Measurements from ENCODE around the gene MARCHF2. TPM values are rescaled to one million over a fixed set of nuclear protein-coding genes. Genes with fewer than 3 reads are reported as not detected.
"Not testable (repeated sequence)": the region's sequence is repeated elsewhere in the genome, so short reads cannot be mapped to it uniquely, and the experiment has no call there.

The MARCHF2 gene
- polyA plus RNA-seq, 1 of the 3 experiments (the other 2 are of a cell fraction), result 57.2 TPM

DNA sequence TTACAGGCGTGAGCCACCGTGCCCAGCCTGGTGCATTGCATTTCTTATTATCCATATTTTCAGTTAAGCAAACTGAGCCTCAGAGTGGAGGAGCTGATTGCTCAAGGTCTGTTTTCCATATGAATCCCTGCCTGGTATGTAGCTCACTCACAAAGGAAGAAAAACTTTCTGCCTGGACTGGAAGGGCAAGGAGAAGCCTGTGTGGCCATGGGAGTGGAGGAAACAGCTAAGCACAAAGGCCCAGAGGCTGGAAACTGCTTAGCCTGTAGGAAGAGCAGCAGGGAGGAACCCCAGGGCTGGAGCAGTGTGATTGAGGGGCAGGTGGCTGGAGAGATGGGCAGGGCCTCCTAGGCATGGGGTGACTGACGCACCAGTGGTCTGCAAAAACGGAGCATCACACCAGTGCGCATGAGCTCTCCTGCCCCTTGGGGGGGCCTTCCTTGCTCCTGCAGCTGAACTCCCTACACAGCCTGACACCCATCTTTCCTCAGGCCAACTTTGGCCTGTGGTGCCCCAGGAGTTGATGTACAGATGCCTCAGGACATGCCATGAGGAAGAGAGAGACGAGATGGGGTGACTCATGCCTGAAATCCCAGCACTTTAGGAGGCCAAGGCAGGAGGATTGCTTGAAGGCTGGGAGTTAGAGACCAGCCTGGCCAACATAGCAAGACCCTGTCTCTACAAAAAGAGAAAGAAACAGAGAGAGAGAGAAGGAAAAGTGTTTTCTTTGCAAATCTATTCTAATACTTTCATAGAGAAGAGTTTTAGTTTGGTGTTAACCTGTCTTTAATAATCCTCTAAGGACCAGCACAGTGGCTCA, 28.8 kb downstream of the MARCHF2 start:
- Histone ChIP-seq H3F3A (replicated peaks; ENCODE audit: insufficient read depth) (peaks cover 22% of the 10 kb centered on the region), H3K27me3 (ENCODE audit: insufficient read depth) (no peaks in the 10 kb centered on the region), H4K20me1 (ENCODE audit: insufficient read depth) (peaks cover 15% of the 10 kb centered on the region), H3K79me2 (ENCODE audit: insufficient read depth) (peaks cover 28% of the 10 kb centered on the region), H3K4me1 (ENCODE audit: control insufficient read depth in 1 of 2, insufficient read depth in 2 of 2, low read depth in 1 of 2, low read length in 1 of 2) (peaks cover 8% of the 10 kb centered on the region in 2 experiments; a peak in 3 of 4 replicates), H2AFZ (ENCODE audit: low read depth) (no peak overlapping the region), H3K36me3 (replicated peaks in 1 of 2; ENCODE audit: control insufficient read depth in 1 of 2, insufficient read depth in 2 of 2, low read length in 1 of 2) (peaks cover 5 to 13% of the 10 kb centered on the region in 2 experiments), H3K27ac (ENCODE audit: low read depth in 2 of 2, low read length in 1 of 2) (no peak overlapping the region), H3K4me3 (ENCODE audit: low read depth in 2 of 2, low read length in 1 of 2) (no peak overlapping the region), H3K9me3 (no peaks in the 10 kb centered on the region), H3K9ac (no peak overlapping the region), H3K9me2 (no peaks in the 10 kb centered on the region), H3K4me2 (no peak overlapping the region)
- POLR2A ChIA-PET, result no interaction called here
- CTCF ChIA-PET, result interaction anchor here (0.7 to 4.2 kb wide), 3 partner anchors 16 to 88 kb away, joined by 3 to 14 read pairs (median 3); no protein-coding TSS in a partner anchor
- 79% methylated on average over 5 of the region's 6 CpGs for WGBS (ENCODE audit: low lambda C conversion rate)
- TF ChIP-seq EP300 (IDR thresholded peaks at IDR 0.05; ENCODE audit: borderline replicate concordance in 1 of 2, low read depth in 1 of 2, low read length in 1 of 2) (no peak), PBX3 (IDR thresholded peaks at IDR 0.05) (no peak), CHD2 (IDR thresholded peaks at IDR 0.05; ENCODE audit: low read length, partially characterized antibody) (no peak), USF1 (IDR thresholded peaks at IDR 0.05; ENCODE audit: borderline replicate concordance, low read depth) (no peak), TEAD4 (IDR thresholded peaks at IDR 0.05; ENCODE audit: borderline replicate concordance, insufficient read depth) (no peak), FOSL2 (IDR thresholded peaks at IDR 0.05; ENCODE audit: borderline replicate concordance, low read depth) (no peak), SMC3 (IDR thresholded peaks at IDR 0.05; ENCODE audit: low read depth, low read length) (no peak), RXRA (IDR thresholded peaks at IDR 0.05; ENCODE audit: borderline replicate concordance, low read depth) (no peak), TCF12 (IDR thresholded peaks at IDR 0.05) (no peak), MEF2A (IDR thresholded peaks at IDR 0.05; ENCODE audit: borderline replicate concordance, low read depth) (no peak), RAD21 (IDR thresholded peaks at IDR 0.05; ENCODE audit: low read length) (no peak)
- TF ChIP-seq, protein P1, sequence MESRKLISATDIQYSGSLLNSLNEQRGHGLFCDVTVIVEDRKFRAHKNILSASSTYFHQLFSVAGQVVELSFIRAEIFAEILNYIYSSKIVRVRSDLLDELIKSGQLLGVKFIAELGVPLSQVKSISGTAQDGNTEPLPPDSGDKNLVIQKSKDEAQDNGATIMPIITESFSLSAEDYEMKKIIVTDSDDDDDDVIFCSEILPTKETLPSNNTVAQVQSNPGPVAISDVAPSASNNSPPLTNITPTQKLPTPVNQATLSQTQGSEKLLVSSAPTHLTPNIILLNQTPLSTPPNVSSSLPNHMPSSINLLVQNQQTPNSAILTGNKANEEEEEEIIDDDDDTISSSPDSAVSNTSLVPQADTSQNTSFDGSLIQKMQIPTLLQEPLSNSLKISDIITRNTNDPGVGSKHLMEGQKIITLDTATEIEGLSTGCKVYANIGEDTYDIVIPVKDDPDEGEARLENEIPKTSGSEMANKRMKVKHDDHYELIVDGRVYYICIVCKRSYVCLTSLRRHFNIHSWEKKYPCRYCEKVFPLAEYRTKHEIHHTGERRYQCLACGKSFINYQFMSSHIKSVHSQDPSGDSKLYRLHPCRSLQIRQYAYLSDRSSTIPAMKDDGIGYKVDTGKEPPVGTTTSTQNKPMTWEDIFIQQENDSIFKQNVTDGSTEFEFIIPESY (IDR thresholded peaks at IDR 0.05; ENCODE audit: borderline replicate concordance, low read depth), result no peak
- TF ChIP-seq, protein P2, sequence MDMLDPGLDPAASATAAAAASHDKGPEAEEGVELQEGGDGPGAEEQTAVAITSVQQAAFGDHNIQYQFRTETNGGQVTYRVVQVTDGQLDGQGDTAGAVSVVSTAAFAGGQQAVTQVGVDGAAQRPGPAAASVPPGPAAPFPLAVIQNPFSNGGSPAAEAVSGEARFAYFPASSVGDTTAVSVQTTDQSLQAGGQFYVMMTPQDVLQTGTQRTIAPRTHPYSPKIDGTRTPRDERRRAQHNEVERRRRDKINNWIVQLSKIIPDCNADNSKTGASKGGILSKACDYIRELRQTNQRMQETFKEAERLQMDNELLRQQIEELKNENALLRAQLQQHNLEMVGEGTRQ (IDR thresholded peaks at IDR 0.05; ENCODE audit: borderline replicate concordance, low read depth, low read length), result no peak
- TF ChIP-seq, protein P3, sequence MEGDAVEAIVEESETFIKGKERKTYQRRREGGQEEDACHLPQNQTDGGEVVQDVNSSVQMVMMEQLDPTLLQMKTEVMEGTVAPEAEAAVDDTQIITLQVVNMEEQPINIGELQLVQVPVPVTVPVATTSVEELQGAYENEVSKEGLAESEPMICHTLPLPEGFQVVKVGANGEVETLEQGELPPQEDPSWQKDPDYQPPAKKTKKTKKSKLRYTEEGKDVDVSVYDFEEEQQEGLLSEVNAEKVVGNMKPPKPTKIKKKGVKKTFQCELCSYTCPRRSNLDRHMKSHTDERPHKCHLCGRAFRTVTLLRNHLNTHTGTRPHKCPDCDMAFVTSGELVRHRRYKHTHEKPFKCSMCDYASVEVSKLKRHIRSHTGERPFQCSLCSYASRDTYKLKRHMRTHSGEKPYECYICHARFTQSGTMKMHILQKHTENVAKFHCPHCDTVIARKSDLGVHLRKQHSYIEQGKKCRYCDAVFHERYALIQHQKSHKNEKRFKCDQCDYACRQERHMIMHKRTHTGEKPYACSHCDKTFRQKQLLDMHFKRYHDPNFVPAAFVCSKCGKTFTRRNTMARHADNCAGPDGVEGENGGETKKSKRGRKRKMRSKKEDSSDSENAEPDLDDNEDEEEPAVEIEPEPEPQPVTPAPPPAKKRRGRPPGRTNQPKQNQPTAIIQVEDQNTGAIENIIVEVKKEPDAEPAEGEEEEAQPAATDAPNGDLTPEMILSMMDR (IDR thresholded peaks at IDR 0.05), result no peak
- TF ChIP-seq, protein P4, sequence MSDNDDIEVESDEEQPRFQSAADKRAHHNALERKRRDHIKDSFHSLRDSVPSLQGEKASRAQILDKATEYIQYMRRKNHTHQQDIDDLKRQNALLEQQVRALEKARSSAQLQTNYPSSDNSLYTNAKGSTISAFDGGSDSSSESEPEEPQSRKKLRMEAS (IDR thresholded peaks at IDR 0.05; ENCODE audit: low read depth), result no peak
- DNase-seq, result no peak

- H4K20me1 ChIP-seq (ENCODE audit: insufficient read depth), result peaks cover 38% of the 10 kb centered on the region
- peak overlapping the region; percentile 65 to 80 for H3K4me3 ChIP-seq (ENCODE audit: low read depth in 2 of 2, low read length in 1 of 2)
- not testable (repeated sequence) for H3K27me3 ChIP-seq (ENCODE audit: insufficient read depth); DNase-seq; H3K9me3 ChIP-seq; H3K9me2 ChIP-seq
- peaks cover 26% of the 10 kb centered on the region for H3F3A ChIP-seq (replicated peaks; ENCODE audit: insufficient read depth)
- WGBS (ENCODE audit: low lambda C conversion rate), result 17% methylated on average over 32 of the region's 32 CpGs
- peak overlapping the region; percentile 84 for H3K4me2 ChIP-seq
- H3K79me2 ChIP-seq (ENCODE audit: insufficient read depth), result peaks cover 51% of the 10 kb centered on the region
- H3K9ac ChIP-seq, result peak overlapping the region; percentile 99
- CTCF ChIA-PET, result interaction anchor here (1.5 kb wide), 1 partner anchor 90 kb away, joined by 9 read pairs; no protein-coding TSS in a partner anchor
- H3K4me1 ChIP-seq (ENCODE audit: control insufficient read depth in 1 of 2, insufficient read depth in 2 of 2, low read depth in 1 of 2, low read length in 1 of 2), result peaks cover 13 to 17% of the 10 kb centered on the region in 2 experiments; a peak in 3 of 4 replicates
- POLR2A ChIA-PET, result interaction anchor here (0.8 to 1.3 kb wide), 6 partner anchors 14 to 82 kb away, joined by 3 to 6 read pairs (median 4); partner anchors contain the start of gene ZNF414
- peaks cover 16 to 21% of the 10 kb centered on the region in 2 experiments for H3K36me3 ChIP-seq (replicated peaks in 1 of 2; ENCODE audit: control insufficient read depth in 1 of 2, insufficient read depth in 2 of 2, low read length in 1 of 2)
- peak overlapping the region; percentile 74 to 85 for H3K27ac ChIP-seq (ENCODE audit: low read depth in 2 of 2, low read length in 1 of 2)
- H2AFZ ChIP-seq (ENCODE audit: low read depth), result peak overlapping the region; percentile 88
These were observed 31.1 kb downstream of the MARCHF2 start for GRCh38 chr19:8444140-8444676.
